ENCODE results near the gene ATL3.

DNA sequence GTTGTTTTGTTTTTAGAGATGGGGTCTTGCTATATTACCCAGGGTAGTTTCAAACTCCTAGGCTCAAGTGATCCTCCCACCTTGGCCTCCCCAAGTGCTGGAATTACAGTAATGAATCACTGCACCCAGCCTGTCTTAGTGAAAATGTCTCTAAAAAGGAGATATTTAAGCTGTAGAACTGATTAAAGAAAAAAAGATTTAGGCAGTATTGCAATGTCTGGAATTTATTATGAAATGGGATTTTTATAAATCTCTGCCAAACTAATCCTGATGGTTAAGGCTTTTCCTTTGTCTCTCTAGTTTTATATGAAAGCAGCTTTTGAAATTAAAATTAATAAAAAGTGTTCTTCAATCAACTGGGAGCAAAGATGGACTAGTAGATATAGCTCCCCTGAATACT is 59.0 kb downstream of the ATL3 start:
- TF ChIP-seq CTCF (conservative IDR thresholded peaks at IDR 0.05; ENCODE audit: low read depth, low read length) (no peak), EZH2 (IDR thresholded peaks at IDR 0.05; ENCODE audit: borderline replicate concordance, low read depth, low read length, poor library complexity, severe bottlenecking) (no peak)
